ENCODE data around the gene ARMH3.

- TF ChIP-seq CTCF (conservative IDR thresholded peaks at IDR 0.05; ENCODE audit: low read depth in 2 of 2): no peak
- TF ChIP-seq EZH2phosphoT487 (IDR thresholded peaks at IDR 0.05; ENCODE audit: unreplicated experiment): no peak
- no peak for TF ChIP-seq POLR2AphosphoS5 (IDR thresholded peaks at IDR 0.05; ENCODE audit: low read depth)
- no peak for TF ChIP-seq EZH2 (IDR thresholded peaks at IDR 0.05; ENCODE audit: low read depth, unreplicated experiment)
Measured at GRCh38 chr10:101972761-101973160, 83.2 kb downstream of the ARMH3 start.
